K562 (cell line): ENCODE measurements around the gene EDA. TPM values are rescaled to one million over a fixed set of nuclear protein-coding genes. Genes with fewer than 3 reads are reported as not detected.

Source experiments
- ATAC-seq: fragments of 200-7000 bp; cut with Tn5 transposase; 3 replicates; pipeline ENCODE4 v1.9.1; 2020; ENCODE audit warnings: moderate library complexity
- BruUV-seq: library from RNA; stranded (reverse); fragments of 400-500 nt; replicated peaks from 2 replicates; lab custom pipeline; 2021; lab: Mats Ljungman, UMichigan
- CTCF ChIA-PET: fragments of 300-600 bp; formaldehyde crosslinking; extraction: SDS; loops from one replicate; lab custom pipeline; 2021; ENCODE audit warnings: low intra/inter-chr PET ratio; lab: Yijun Ruan, JAX
- POLR2A ChIA-PET: fragments of 300-600, 350-650 bp; sonication (Branson Sonifier 250); formaldehyde crosslinking; extraction: SDS; loops from one replicate; lab custom pipeline; 2021; ENCODE audit warnings: antibody characterized with exemption, inconsistent platforms; lab: Yijun Ruan, JAX
- DNase-seq, 4 experiments: peaks; one replicate each; pipeline versions ENCODE4 v3.0.0 to v3.0.0-alpha.2; 2011 to 2018; ENCODE audit warnings: low spot score in 3 of 4, mixed read lengths in 3 of 4; ENCODE audit errors: extremely low read depth in 1 of 4
- FAIRE-seq: peaks from 2 replicates; lab custom pipeline; 2011; peaks lifted over from hg19 to GRCh38; lab: Jason Lieb, UNC
- H2AFZ ChIP-seq: 2 replicates; pipeline ENCODE4 v1.6.0; 2011; ENCODE audit warnings: low read depth, low read length, control low read depth, inconsistent platforms
- H3K27ac ChIP-seq: fragments of 200-600 bp; 3 replicates; pipeline ENCODE4 v1.8.0; 2011; ENCODE audit warnings: low read depth, mild to moderate bottlenecking, control low read depth, inconsistent platforms, low read length, moderate library complexity, mixed read lengths; ENCODE audit errors: extremely low read depth
- H3K27me3 ChIP-seq, 2 experiments: fragments of 300-600 bp in 1 of 2; 2 replicates in 1 of 2; 3 replicates in 1 of 2; pipeline versions ENCODE4 v1.6.0 to v1.8.0; 2011; ENCODE audit warnings: inconsistent platforms in 2 of 2, low read length in 2 of 2, mild to moderate bottlenecking in 1 of 2, mixed read lengths in 1 of 2, moderate library complexity in 1 of 2; ENCODE audit not compliant: control insufficient read depth in 2 of 2, insufficient read depth in 2 of 2
- H3K36me3 ChIP-seq: fragments of 300-600 bp; 3 replicates; pipeline ENCODE4 v1.8.0; 2011; ENCODE audit warnings: mild to moderate bottlenecking, low read length, inconsistent platforms; ENCODE audit not compliant: control insufficient read depth, insufficient read depth
- H3K4me1 ChIP-seq, 2 experiments: fragments of 200-600 bp in 1 of 2; replicated peaks in 1 of 2; 2 replicates in 1 of 2; 3 replicates in 1 of 2; pipeline versions ENCODE4 v1.5.1 to v1.8.0; 2011; ENCODE audit warnings: inconsistent platforms in 2 of 2, low read length in 2 of 2, mild to moderate bottlenecking in 1 of 2, mixed read lengths in 1 of 2, moderate library complexity in 1 of 2; ENCODE audit not compliant: control insufficient read depth in 2 of 2, insufficient read depth in 2 of 2
- H3K4me2 ChIP-seq: 2 replicates; pipeline ENCODE4 v1.6.1; 2011; ENCODE audit warnings: low read length, control low read depth, inconsistent platforms, mixed read lengths; ENCODE audit not compliant: insufficient read depth
- H3K4me3 ChIP-seq: fragments of 200-600 bp; sonication (generic), shearing (Covaris generic); 2 replicates; pipeline ENCODE4 v1.5.1; 2016; ENCODE audit warnings: control low read depth, inconsistent platforms
- H3K79me2 ChIP-seq: fragments of 200-600 bp; 3 replicates; pipeline ENCODE4 v1.8.0; 2011; ENCODE audit warnings: low read length, inconsistent platforms; ENCODE audit not compliant: control insufficient read depth, insufficient read depth
- H3K9ac ChIP-seq, 2 experiments: 2 replicates each; pipeline versions ENCODE4 v1.6.0 to v1.6.1; 2011; ENCODE audit warnings: low read depth in 2 of 2, low read length in 2 of 2, control low read depth in 1 of 2, inconsistent platforms in 1 of 2, mild to moderate bottlenecking in 1 of 2, mixed read lengths in 1 of 2; ENCODE audit not compliant: insufficient read depth in 1 of 2
- H3K9me1 ChIP-seq: one replicate; pipeline ENCODE4 v1.6.0; 2011; ENCODE audit warnings: inconsistent platforms, mild to moderate bottlenecking, low read length, moderate library complexity; ENCODE audit not compliant: control insufficient read depth, insufficient read depth
- H3K9me3 ChIP-seq: replicated peaks from 2 replicates; pipeline ENCODE4 v1.5.1; 2011; ENCODE audit warnings: low read depth, low read length, inconsistent platforms; ENCODE audit not compliant: control insufficient read depth, insufficient read depth
- H4K20me1 ChIP-seq: replicated peaks from 2 replicates; pipeline ENCODE4 v1.6.1; 2011; ENCODE audit warnings: low read length, inconsistent platforms, mixed read lengths; ENCODE audit not compliant: control insufficient read depth, insufficient read depth
- HCFC1 ChIP-seq: IDR thresholded peaks from 2 replicates; pipeline ENCODE4 v1.6.1; 2012; ENCODE audit warnings: low read depth, low read length, improper control_type of control experiment
- MYC ChIP-seq, 2 experiments: fragments of 250-450 bp in 1 of 2; sonication (Bioruptor Pico) in 1 of 2; IDR thresholded peaks; 2 replicates each; pipeline versions ENCODE4 v1.5.1 to v1.6.1; 2012 to 2021; ENCODE audit warnings: low read depth in 2 of 2, borderline replicate concordance in 1 of 2, improper control_type of control experiment in 1 of 2, low read length in 1 of 2, mild to moderate bottlenecking in 1 of 2, moderate library complexity in 1 of 2
- NBN ChIP-seq: fragments of 450-650 bp; IDR thresholded peaks from 2 replicates; pipeline ENCODE4 v1.6.1; 2016; ENCODE audit warnings: low read depth, mild to moderate bottlenecking
- POLR3A ChIP-seq: IDR thresholded peaks from 2 replicates; pipeline ENCODE4 v1.6.1; 2011; ENCODE audit warnings: borderline replicate concordance, mild to moderate bottlenecking, moderate library complexity; ENCODE audit not compliant: insufficient read length, insufficient read depth; ENCODE audit errors: extremely low read depth
- TCF7L2 ChIP-seq: fragments of 150-350 bp; IDR thresholded peaks from 2 replicates; pipeline ENCODE4 v1.6.1; 2016; ENCODE audit warnings: low read depth, mild to moderate bottlenecking, low read length, moderate library complexity
- ZNF239 ChIP-seq: fragments of 250-450 bp; sonication (Bioruptor Pico); IDR thresholded peaks from 2 replicates; pipeline ENCODE4 v1.4.0; 2020; ENCODE audit warnings: mild to moderate bottlenecking
- ZNF41 ChIP-seq: fragments of 250-450 bp; sonication (Bioruptor Pico); conservative IDR thresholded peaks from 2 replicates; pipeline ENCODE4 v1.4.0; 2020; ENCODE audit warnings: mild to moderate bottlenecking
- ZNF551 ChIP-seq: fragments of 250-450 bp; sonication (Bioruptor Pico); IDR thresholded peaks from 2 replicates; pipeline ENCODE4 v1.5.0; 2021; ENCODE audit warnings: mild to moderate bottlenecking, moderate library complexity
- WGBS: fragments of 100-300 bp; shearing (Covaris generic); methylation state at CpG from one replicate; pipeline ENCODE4 v1.1.6; 2016; ENCODE audit warnings: low coverage, mixed read lengths; ENCODE audit not compliant: insufficient coverage; ENCODE audit errors: missing lambda C conversion rate; 5-methylcytosine and 5-hydroxymethylcytosine counted together
- in situ Hi-C: fragments of 300-500 bp; cut with MboI; formaldehyde crosslinking; loops from 4 replicates; pipeline ENCODE4 v1.15.0; 2018; ENCODE audit warnings: inconsistent platforms, mixed read lengths
- intact Hi-C: fragments of 100-400 bp; cut with micrococcal nuclease; formaldehyde crosslinking; loops from 2 replicates; pipeline ENCODE4 v1.14.2; 2022
- polyA plus RNA-seq, 8 experiments: library from polyadenylated mRNA; depleted of rRNA in 4 of 8; stranded (reverse) in 5 of 8; unstranded in 3 of 8; fragments of >200 nt; fragmentation: Nextera tagmentation in 2 of 8; fragmentation: Illumina TruSeq in 1 of 8; extraction: Ambion mirVana in 2 of 8; extraction: Trizol in 1 of 8; gene quantifications; 2 replicates each; pipeline versions ENCODE4 v1.2.1 to v1.2.3, GENCODE V29; 2011 to 2014; ENCODE audit warnings: inconsistent platforms in 1 of 8, missing spikeins in 1 of 8
- total RNA-seq, 7 experiments: library from RNA; depleted of rRNA in 6 of 7; stranded (reverse); fragments of >200 nt in 6 of 7; fragmentation: Illumina TruSeq in 2 of 7; extraction: Trizol in 2 of 7; gene quantifications; 2 replicates each; pipeline versions ENCODE4 v1.2.1 to v1.2.3, GENCODE V29; 2011 to 2021; ENCODE audit warnings: low replicate concordance in 1 of 7
- TF ChIP-seq, protein P1 (sequence below): fragments of 250-450 bp; sonication (Bioruptor Pico); IDR thresholded peaks from 2 replicates; pipeline ENCODE4 v1.8.0; 2021; ENCODE audit warnings: mild to moderate bottlenecking, moderate library complexity
- TF ChIP-seq, protein P2 (sequence below): sonication (generic); formaldehyde crosslinking; IDR thresholded peaks from 2 replicates; pipeline ENCODE4 v1.8.0; 2023; ENCODE audit warnings: mild to moderate bottlenecking, missing genetic modification reagents
- TF ChIP-seq, protein P3 (sequence below), 2 experiments: fragments of 450-650 bp; IDR thresholded peaks; 2 replicates each; pipeline ENCODE4 v1.6.1; 2018; ENCODE audit warnings: mild to moderate bottlenecking in 2 of 2, low read depth in 1 of 2; ENCODE audit not compliant: partially characterized antibody in 2 of 2

The EDA gene
- total and polyA plus RNA-seq, 9 of the 15 experiments (the other 6 are each of a cell fraction or from before 2014, with no cell fraction given) = 0.03 to 0.40 (median 0.07) TPM

DNA sequence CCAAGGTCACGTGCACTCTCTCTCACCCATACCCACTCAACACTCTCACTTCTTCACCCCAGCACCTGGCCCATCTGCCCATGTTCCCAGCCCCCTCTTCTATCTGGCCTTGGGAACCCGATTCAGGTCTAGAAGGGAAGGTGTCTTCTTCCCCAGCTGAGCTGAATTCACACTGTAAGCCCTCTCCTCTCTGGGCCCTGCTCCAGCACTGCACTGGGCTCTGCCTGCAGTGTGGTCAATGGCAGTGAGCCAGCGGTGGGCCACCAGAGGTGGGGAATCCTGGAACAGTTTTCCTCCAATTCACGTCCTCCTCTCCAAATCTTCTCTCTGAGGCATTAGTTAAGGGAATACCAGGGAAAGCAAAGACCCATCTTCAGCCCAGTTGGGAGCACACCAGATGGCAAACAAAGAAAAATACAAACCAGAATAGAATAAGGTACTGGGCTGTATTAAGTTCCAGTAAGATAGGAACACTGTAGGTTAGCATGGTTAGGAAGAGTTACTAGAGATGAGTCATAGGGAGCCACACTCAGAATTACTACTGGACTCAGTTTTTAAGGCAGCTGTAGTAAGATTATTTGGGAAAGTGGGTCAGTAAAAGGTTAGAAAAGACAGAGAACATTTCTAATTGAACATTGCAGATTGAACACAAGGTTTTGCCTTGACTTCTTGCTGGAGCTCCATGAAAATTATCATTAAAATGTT, 428.8 kb downstream of the EDA start:
- POLR2A ChIA-PET = no interaction called here
- Histone ChIP-seq H3K4me2 (no peak overlapping the region), H3K4me3 (no peak overlapping the region), H3K4me1 (no peaks in the 10 kb centered on the region; a peak in 1 of 5 replicates), H2AFZ (no peak overlapping the region), H3K9me1 (no peaks in the 10 kb centered on the region), H3K27me3 (peaks cover 0 to 10% of the 10 kb centered on the region in 2 experiments; a peak in 2 of 5 replicates), H3K27ac (no peak overlapping the region), H3K36me3 (no peaks in the 10 kb centered on the region), H3K9me3 (no peaks in the 10 kb centered on the region), H4K20me1 (no peaks in the 10 kb centered on the region; the same call in 1 of the 2 replicates), H3K9ac (no peak overlapping the region), H3K79me2 (no peaks in the 10 kb centered on the region)
- whole genome bisulfite sequencing = 13% methylated on average over 3 of the region's 4 CpGs
- no peak for FAIRE-seq
- DNase-seq = no peak
- no TSS peak for BruUV-seq
- intact Hi-C loops = no loop called here
- in situ Hi-C loops = loop anchor here (25.0 kb wide), 1 partner anchor 507 kb away; no protein-coding TSS in a partner anchor
- CTCF ChIA-PET = no interaction called here
- ATAC-seq = no peak
- TF ChIP-seq TCF7L2 (no peak), ZNF41 (CRISPR knock-in tag) (no peak), POLR3A (no peak), NBN (no peak), HCFC1 (no peak), MYC (IDR thresholded peaks at IDR 0.05; ENCODE audit: low read depth, low read length) (no peak), MYC (CRISPR knock-in tag; IDR thresholded peaks at IDR 0.05; ENCODE audit: borderline replicate concordance, low read depth) (no peak), ZNF239 (no peak), ZNF551 (CRISPR knock-in tag) (no peak)
- TF ChIP-seq, protein P1, sequence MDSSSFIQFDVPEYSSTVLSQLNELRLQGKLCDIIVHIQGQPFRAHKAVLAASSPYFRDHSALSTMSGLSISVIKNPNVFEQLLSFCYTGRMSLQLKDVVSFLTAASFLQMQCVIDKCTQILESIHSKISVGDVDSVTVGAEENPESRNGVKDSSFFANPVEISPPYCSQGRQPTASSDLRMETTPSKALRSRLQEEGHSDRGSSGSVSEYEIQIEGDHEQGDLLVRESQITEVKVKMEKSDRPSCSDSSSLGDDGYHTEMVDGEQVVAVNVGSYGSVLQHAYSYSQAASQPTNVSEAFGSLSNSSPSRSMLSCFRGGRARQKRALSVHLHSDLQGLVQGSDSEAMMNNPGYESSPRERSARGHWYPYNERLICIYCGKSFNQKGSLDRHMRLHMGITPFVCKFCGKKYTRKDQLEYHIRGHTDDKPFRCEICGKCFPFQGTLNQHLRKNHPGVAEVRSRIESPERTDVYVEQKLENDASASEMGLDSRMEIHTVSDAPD (CRISPR knock-in tag) = no peak
- TF ChIP-seq, protein P2, sequence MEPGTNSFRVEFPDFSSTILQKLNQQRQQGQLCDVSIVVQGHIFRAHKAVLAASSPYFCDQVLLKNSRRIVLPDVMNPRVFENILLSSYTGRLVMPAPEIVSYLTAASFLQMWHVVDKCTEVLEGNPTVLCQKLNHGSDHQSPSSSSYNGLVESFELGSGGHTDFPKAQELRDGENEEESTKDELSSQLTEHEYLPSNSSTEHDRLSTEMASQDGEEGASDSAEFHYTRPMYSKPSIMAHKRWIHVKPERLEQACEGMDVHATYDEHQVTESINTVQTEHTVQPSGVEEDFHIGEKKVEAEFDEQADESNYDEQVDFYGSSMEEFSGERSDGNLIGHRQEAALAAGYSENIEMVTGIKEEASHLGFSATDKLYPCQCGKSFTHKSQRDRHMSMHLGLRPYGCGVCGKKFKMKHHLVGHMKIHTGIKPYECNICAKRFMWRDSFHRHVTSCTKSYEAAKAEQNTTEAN (CRISPR knock-in tag) = no peak
- TF ChIP-seq, protein P3, sequence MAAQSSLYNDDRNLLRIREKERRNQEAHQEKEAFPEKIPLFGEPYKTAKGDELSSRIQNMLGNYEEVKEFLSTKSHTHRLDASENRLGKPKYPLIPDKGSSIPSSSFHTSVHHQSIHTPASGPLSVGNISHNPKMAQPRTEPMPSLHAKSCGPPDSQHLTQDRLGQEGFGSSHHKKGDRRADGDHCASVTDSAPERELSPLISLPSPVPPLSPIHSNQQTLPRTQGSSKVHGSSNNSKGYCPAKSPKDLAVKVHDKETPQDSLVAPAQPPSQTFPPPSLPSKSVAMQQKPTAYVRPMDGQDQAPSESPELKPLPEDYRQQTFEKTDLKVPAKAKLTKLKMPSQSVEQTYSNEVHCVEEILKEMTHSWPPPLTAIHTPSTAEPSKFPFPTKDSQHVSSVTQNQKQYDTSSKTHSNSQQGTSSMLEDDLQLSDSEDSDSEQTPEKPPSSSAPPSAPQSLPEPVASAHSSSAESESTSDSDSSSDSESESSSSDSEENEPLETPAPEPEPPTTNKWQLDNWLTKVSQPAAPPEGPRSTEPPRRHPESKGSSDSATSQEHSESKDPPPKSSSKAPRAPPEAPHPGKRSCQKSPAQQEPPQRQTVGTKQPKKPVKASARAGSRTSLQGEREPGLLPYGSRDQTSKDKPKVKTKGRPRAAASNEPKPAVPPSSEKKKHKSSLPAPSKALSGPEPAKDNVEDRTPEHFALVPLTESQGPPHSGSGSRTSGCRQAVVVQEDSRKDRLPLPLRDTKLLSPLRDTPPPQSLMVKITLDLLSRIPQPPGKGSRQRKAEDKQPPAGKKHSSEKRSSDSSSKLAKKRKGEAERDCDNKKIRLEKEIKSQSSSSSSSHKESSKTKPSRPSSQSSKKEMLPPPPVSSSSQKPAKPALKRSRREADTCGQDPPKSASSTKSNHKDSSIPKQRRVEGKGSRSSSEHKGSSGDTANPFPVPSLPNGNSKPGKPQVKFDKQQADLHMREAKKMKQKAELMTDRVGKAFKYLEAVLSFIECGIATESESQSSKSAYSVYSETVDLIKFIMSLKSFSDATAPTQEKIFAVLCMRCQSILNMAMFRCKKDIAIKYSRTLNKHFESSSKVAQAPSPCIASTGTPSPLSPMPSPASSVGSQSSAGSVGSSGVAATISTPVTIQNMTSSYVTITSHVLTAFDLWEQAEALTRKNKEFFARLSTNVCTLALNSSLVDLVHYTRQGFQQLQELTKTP (IDR thresholded peaks at IDR 0.05; ENCODE audit: low read depth in 1 of 2, partially characterized antibody in 2 of 2) = no peak
